ENCODE results near the gene PET100.

GRCh38 chr19:7639863-7640348, 10.3 kb downstream of the PET100 start:
- TF ChIP-seq CTCF (IDR thresholded peaks at IDR 0.05 in 8 of 11, conservative IDR thresholded peaks at IDR 0.05 in 3 of 11) (no peak), POLR2A (IDR thresholded peaks at IDR 0.05) (no peak)

Measured in spleen (tissue), 7 donors.